Urinary bladder (tissue), 4 donors: ENCODE data around the gene OR2AE1. TPM values are rescaled to one million over a fixed set of nuclear protein-coding genes. Genes with fewer than 3 reads are reported as not detected.

Experiments used
- DNase-seq: peaks from one replicate; pipeline ENCODE4 v3.0.0-alpha.2; 2015; ENCODE audit errors: extremely low spot score
- H3K27ac ChIP-seq: one replicate; pipeline ENCODE4 v1.5.1; 2013; ENCODE audit warnings: low read depth, mild to moderate bottlenecking, moderate library complexity
- H3K36me3 ChIP-seq: one replicate; pipeline ENCODE4 v1.6.1; 2013; ENCODE audit warnings: mild to moderate bottlenecking, moderate library complexity; ENCODE audit not compliant: insufficient read depth
- H3K4me1 ChIP-seq: one replicate; pipeline ENCODE4 v1.6.1; 2013; ENCODE audit warnings: mild to moderate bottlenecking, moderate library complexity; ENCODE audit not compliant: insufficient read depth
- H3K4me3 ChIP-seq: one replicate; pipeline ENCODE4 v1.5.1; 2013; ENCODE audit warnings: low read depth, low read length
- WGBS: extraction: QIAGEN DNeasy Blood & Tissue Kit; methylation state at CpG from one replicate; pipeline ENCODE4 v1.1.7; 2013; 5-methylcytosine and 5-hydroxymethylcytosine counted together
- polyA plus RNA-seq: library from polyadenylated mRNA; stranded (reverse); fragments of 200-250 nt; gene quantifications from one replicate; pipeline ENCODE4 v1.2.3, GENCODE V29; 2013
- total RNA-seq: library from RNA; depleted of rRNA; stranded (reverse); fragments of >200 nt; gene quantifications from one replicate; pipeline ENCODE4 v1.2.3, GENCODE V29; 2014
- donor health status: healthy with polysubstance abuse.
- donor health status: healthy.

The OR2AE1 gene, protein sequence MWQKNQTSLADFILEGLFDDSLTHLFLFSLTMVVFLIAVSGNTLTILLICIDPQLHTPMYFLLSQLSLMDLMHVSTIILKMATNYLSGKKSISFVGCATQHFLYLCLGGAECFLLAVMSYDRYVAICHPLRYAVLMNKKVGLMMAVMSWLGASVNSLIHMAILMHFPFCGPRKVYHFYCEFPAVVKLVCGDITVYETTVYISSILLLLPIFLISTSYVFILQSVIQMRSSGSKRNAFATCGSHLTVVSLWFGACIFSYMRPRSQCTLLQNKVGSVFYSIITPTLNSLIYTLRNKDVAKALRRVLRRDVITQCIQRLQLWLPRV
- not detected for total RNA-seq
- polyA plus RNA-seq = 0.13 TPM

GRCh38 chr7:99876933-99877332 is at the start of gene OR2AE1:
Gene OR2AE1, minus strand, starts transcription at chr7:99877033. Its CDS starts 0 bp downstream, at chr7:99877033.
- Histone ChIP-seq H3K4me1 (no peaks in the 10 kb centered on the region), H3K36me3 (no peaks in the 10 kb centered on the region), H3K4me3 (no peak within 1 kb of the TSS), H3K27ac (no peak within 1 kb of the TSS)
- no peak for DNase-seq
- 81% methylated on average over 3 of the region's 3 CpGs for WGBS

DNA sequence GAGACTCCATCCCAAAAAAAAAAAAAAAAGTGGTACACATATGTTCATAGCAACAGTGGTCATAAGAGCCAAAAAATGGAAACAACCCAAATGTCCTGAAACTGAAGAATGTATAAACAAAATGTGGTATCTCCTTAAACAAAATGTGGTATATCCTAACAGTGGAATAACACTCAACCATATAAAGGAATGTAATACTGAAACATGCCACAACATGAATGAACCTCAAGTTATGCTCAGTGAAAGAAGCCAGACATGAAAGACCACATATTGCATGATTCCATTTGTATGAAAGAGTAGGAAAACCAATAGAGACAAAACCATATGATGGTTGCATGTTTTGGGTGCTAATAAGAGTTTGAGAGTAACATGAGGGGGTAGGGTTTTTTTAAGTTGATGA is 49.5 kb upstream of the OR2AE1 start:
- no peak overlapping the region for H3K27ac ChIP-seq
- H3K36me3 ChIP-seq = no peaks in the 10 kb centered on the region
- H3K4me3 ChIP-seq = no peak overlapping the region
- DNase-seq = no peak
- H3K4me1 ChIP-seq = no peaks in the 10 kb centered on the region

GRCh38 chr7:99923200-99923599 is 46.4 kb upstream of the OR2AE1 start:
- no peak overlapping the region for H3K27ac ChIP-seq
- DNase-seq = no peak

DNA sequence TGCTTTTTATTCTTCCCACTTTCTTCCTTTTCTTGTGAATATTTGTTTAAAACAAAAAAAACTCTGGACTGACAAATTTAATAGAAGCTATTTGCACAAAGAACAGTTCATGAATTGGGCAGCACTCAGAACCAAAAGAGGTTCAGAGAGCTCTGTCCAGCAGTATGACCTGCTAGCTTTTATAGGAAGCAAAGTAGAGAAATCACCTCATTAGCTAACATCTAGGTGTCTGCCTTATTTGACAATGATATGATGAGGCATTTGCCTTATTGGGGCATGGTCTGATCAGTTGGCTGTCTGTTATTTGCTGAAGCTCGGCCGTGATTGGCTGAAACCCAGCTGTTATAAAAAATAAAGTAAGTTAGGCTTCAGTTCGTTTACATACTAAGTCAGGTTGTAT is 43.3 kb upstream of the OR2AE1 start:
- H3K27ac ChIP-seq = no peak overlapping the region
- no peak for DNase-seq
- 94% methylated on average over 3 of the region's 3 CpGs for WGBS
- H3K4me1 ChIP-seq = peaks cover 2% of the 10 kb centered on the region
- H3K4me3 ChIP-seq = peak overlapping the region; percentile 89
- H3K36me3 ChIP-seq = no peaks in the 10 kb centered on the region

More at GRCh38 chr7:99923200-99923599, 46.4 kb upstream of the OR2AE1 start:
- Histone ChIP-seq H3K4me3 (no peak overlapping the region), H3K4me1 (no peaks in the 10 kb centered on the region), H3K36me3 (no peaks in the 10 kb centered on the region)
- WGBS = 92% methylated on average over 3 of the region's 3 CpGs

- peak overlapping the region; percentile 89 for H3K4me3 ChIP-seq
- peak overlapping the region; percentile 64 for H3K27ac ChIP-seq
- no peak for DNase-seq
- peaks cover 2% of the 10 kb centered on the region for H3K4me1 ChIP-seq
- WGBS = 41% methylated on average over 4 of the region's 4 CpGs
- no peaks in the 10 kb centered on the region for H3K36me3 ChIP-seq
Observed at GRCh38 chr7:99919814-99920112, 42.9 kb upstream of the OR2AE1 start.

- Histone ChIP-seq H3K4me3 (peak within 1 kb of the TSS; percentile 89), H3K27ac (peak within 1 kb of the TSS; percentile 89), H3K4me1 (peaks cover 2% of the 10 kb centered on the region), H3K36me3 (no peaks in the 10 kb centered on the region)
- under 1% methylated on average over 81 of the region's 81 CpGs for WGBS
- DNase-seq = peak; percentile 50
Observed at GRCh38 chr7:99918959-99919813, 42.4 kb upstream of the OR2AE1 start, which contains the start of gene TRIM4. Gene TRIM4, minus strand, starts transcription at chr7:99919530. Its CDS starts 129 bp downstream, at chr7:99919401.

DNA sequence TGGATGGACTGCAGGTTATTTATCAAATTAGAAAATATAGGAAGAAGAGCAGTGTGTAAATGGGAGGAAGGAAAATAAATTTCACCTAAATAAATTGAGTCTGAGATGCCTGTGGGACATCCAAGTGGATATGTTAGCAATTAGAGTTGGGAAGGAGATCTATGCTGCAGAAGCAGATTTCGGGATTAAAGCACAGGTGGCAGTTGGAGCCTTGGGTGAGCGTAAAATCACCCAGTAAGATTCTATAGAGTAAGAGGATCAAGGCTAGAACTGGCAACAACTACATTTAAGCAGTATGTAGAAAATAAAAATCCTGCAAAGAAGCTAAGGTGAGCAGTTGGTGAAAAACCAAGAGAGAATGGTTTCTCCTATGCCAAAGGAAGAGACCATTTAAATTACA is 34.1 kb upstream of the OR2AE1 start:
- WGBS = 96% methylated on average over 2 of the region's 2 CpGs
- Histone ChIP-seq H3K4me3 (no peak overlapping the region), H3K27ac (no peak overlapping the region), H3K36me3 (no peaks in the 10 kb centered on the region), H3K4me1 (no peaks in the 10 kb centered on the region)
- DNase-seq = no peak

DNA sequence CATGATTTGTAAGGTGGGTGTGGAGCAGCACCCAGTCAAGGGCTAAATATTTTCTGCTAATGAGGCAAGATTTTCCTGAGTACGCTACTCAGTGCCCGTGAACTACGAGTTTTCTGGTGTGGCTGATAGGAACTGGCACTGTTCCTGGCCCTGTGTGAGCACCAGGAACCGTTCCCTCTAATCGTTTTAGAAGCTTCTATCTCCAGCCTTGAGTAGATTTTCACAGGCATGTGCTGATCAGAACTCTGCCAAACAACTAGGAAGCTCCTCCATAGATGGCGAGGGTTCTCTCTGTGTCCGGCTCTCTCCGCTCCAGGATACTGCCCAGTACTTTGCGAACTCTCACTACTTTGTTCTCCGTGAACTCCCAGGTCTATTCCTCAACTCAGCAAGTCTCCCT is 24.7 kb upstream of the OR2AE1 start:
- DNase-seq = no peak
- H3K4me3 ChIP-seq = no peak overlapping the region
- H3K27ac ChIP-seq = no peak overlapping the region
- 97% methylated on average over 10 of the region's 10 CpGs for WGBS
- H3K36me3 ChIP-seq = peaks cover 8% of the 10 kb centered on the region
- no peaks in the 10 kb centered on the region for H3K4me1 ChIP-seq

DNA sequence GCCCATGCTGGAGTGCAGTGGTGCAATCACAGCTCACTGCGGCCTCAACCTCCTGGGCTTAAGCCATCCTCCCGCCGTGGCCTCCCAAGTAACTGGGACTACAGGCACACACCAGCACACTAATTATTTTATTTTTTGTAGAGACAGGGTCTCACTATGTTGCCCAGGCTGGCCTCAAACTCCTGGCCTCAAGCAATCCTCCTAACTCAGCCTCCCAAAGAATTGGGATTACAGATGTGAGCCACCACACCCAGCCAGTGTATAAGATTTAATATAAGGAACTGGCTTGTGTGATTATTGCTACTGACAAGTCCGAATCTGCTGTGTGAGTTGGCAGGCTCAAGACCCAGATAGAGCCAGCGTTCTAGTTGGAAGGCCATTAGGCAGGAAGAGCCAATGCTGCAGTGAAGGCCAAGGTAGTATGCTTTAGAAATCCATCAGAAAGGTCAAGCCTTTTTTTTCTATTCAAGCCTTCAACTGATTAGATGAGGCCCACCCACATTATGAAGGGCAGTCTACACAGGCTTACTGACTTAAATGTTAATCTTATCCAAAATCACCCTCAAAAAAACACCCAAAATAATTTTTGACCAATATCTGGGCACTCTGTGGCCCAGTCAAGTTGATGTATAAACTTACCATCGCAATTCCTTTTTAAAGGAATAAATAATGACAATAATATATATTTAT is 23.1 kb upstream of the OR2AE1 start:
- no peak overlapping the region for H3K27ac ChIP-seq
- no peaks in the 10 kb centered on the region for H3K4me1 ChIP-seq
- H3K36me3 ChIP-seq = peaks cover 8% of the 10 kb centered on the region
- 99% methylated on average over 6 of the region's 6 CpGs for WGBS
- no peak overlapping the region for H3K4me3 ChIP-seq
- no peak for DNase-seq

DNA sequence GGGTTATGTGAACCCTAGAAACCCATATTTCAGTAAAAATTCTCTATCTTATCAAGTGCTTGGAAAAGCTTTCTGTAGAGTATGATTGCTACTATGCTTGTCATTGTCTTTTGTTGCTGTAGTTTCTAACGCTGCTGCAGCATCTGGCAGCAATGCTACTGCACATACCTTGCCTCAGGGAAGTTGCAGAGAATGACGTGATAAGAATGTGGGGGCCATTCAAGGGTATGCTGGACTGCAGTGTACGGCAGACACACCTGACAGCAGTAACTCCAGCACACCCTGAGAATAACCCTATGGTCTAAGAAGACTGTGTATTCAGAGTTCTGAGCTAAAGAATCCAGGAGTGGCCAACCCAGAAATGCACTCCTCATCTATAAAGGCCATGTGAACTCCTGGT is 22.0 kb upstream of the OR2AE1 start:
- H3K36me3 ChIP-seq = peaks cover 8% of the 10 kb centered on the region

DNA sequence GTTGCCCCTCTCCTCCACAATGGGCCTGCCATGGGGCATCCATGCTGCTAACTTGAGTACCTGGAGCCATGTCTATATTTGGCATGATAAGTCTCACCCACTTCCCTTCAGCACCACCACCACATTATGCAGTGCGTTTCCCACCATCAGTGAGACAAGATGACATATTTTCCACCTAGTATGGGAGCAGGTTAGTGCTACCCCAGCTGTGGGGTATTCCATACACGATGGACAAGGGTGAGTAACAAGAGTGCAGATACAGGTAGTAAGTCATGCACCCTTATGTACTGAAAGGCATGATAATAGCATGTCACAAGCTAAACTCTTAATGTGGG is 21.2 kb upstream of the OR2AE1 start:
- H3K4me1 ChIP-seq = no peaks in the 10 kb centered on the region
- peaks cover 8% of the 10 kb centered on the region for H3K36me3 ChIP-seq
- WGBS = 98% methylated on average over 2 of the region's 2 CpGs
- no peak overlapping the region for H3K27ac ChIP-seq
- no peak for DNase-seq
- H3K4me3 ChIP-seq = no peak overlapping the region

More for the DNA sequence above, 22.0 kb upstream of the OR2AE1 start:
- H3K4me3 ChIP-seq = no peak overlapping the region
- no peaks in the 10 kb centered on the region for H3K4me1 ChIP-seq
- H3K27ac ChIP-seq = no peak overlapping the region
- DNase-seq = no peak
- 55% methylated on average over 3 of the region's 3 CpGs for WGBS

DNA sequence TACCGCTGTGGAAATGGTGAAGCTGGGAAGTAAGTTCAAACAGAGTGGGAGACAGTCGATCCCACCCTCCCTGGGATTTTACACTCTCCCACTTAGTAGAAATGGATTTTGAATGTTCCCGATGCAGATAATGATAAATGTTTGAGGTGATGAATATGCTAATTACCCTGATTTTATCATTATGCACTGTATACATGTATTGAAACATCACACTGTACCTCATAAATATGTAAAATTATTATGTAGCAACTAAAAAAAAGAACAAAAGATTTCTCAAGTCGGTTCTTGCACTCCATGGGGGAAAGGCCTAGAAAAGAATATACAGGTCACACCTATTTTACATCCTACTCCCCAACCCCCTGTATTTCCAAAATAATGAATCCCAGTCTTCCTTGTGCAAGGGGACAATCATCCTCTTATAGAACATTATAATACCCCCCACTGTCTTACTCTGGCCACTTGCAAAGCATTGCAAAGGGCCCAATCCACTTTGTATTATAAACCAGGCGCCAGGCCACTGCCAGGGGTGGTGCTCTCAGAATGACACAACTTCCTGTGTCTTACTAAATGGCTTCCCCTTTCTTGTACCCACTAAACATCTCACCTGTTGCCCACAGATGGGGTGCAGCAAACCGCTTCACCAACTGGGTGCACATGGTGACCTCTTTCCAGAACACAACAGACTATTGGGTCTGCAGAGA is 20.6 kb upstream of the OR2AE1 start:
- peaks cover 5% of the 10 kb centered on the region for H3K36me3 ChIP-seq
- no peak for DNase-seq
- no peak overlapping the region for H3K27ac ChIP-seq
- H3K4me1 ChIP-seq = no peaks in the 10 kb centered on the region
- no peak overlapping the region for H3K4me3 ChIP-seq
- WGBS = 89% methylated on average over 6 of the region's 6 CpGs

DNA sequence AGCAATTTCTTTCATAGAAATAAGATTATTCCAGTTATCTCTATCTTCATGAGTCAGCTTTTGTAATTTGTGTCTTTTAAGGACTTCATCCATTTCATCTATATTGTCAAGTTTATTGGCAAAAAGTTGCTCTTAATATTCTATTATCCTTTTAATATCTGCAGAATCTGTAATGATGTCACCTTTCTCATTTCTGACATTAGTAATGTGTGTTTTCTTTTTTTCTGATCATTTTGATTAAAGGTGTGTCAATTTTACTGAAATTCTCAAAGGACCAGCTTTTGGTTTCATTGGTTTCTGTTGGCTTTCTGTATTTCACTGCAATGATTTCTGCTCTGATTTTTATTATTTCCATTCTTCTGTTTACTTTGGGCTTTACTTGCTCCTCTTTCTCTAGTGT is 17.9 kb upstream of the OR2AE1 start:
- no peak for DNase-seq
- H3K4me3 ChIP-seq = no peak overlapping the region
- H3K4me1 ChIP-seq = no peaks in the 10 kb centered on the region
- no peak overlapping the region for H3K27ac ChIP-seq
- H3K36me3 ChIP-seq = peaks cover 3% of the 10 kb centered on the region
